ENCODE results near the gene MYO18A.

Gene MYO18A

DNA sequence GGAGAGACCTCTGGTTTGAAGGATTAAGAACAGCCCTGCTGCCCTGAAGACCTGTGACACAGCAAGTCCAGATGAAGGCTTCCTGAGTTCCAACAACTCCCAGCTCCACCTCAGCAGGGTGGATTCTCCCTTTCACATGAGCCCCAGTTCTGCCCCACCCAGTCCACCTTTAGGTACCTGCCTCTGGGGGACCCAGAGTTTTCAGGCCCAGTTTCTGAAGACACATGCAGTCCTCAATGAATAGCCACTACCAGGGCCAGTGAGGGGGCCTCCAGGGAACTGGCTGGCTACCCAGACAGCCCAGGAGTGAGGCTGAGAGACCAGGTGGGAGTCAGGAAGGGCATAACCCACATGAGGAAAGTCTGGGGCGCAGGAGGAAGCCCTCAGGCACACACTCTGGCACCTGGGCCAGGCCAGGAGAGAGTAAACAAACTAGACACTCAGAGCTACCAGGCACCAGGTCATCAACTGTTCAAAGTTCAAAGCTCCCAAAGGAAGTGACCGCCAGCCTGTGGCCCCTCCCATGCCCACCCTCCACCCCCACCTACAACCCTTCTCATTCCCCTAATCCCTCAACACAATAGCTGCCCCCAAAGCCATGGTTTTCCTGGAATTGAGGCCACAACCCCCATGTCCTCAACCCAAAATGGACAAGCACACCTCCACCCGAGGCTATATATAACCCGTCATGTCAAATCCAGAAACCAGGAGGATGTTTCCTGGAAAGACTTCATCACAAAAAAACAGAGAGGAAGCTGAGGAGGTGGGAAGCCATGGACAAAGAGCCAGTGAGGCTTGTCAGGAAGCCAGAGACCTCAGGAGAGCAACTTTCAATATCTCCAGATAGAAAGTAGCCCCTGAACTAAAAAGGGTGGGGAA, 2.1 kb downstream of the MYO18A start:
- H3K27ac ChIP-seq = peak overlapping the region; percentile 93
- TF ChIP-seq, protein P1, sequence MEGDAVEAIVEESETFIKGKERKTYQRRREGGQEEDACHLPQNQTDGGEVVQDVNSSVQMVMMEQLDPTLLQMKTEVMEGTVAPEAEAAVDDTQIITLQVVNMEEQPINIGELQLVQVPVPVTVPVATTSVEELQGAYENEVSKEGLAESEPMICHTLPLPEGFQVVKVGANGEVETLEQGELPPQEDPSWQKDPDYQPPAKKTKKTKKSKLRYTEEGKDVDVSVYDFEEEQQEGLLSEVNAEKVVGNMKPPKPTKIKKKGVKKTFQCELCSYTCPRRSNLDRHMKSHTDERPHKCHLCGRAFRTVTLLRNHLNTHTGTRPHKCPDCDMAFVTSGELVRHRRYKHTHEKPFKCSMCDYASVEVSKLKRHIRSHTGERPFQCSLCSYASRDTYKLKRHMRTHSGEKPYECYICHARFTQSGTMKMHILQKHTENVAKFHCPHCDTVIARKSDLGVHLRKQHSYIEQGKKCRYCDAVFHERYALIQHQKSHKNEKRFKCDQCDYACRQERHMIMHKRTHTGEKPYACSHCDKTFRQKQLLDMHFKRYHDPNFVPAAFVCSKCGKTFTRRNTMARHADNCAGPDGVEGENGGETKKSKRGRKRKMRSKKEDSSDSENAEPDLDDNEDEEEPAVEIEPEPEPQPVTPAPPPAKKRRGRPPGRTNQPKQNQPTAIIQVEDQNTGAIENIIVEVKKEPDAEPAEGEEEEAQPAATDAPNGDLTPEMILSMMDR (IDR thresholded peaks at IDR 0.05) = no peak
- TF ChIP-seq ZFX (IDR thresholded peaks at IDR 0.05; ENCODE audit: borderline replicate concordance) = no peak

DNA sequence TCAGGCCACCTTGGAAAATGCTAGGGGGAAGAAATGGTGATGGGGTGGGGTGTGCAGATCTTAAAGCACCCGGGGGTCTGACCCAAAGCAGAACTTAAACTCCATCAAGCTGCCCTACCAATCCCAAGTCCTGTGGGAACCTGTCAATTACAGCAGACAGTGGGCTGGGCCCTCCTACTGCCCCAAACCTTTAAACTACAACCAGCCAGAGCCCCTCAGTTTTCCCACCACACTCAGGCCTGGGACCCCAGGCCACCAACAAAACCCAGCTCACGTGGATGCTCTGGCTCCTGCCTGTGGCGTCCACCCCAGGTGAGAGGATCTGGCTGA, 2.7 kb downstream of the MYO18A start:
- H3K27ac ChIP-seq = peak overlapping the region; percentile 93
- TF ChIP-seq ZFX (IDR thresholded peaks at IDR 0.05; ENCODE audit: borderline replicate concordance) = no peak
- TF ChIP-seq, protein P1 (IDR thresholded peaks at IDR 0.05) = no peak

DNA sequence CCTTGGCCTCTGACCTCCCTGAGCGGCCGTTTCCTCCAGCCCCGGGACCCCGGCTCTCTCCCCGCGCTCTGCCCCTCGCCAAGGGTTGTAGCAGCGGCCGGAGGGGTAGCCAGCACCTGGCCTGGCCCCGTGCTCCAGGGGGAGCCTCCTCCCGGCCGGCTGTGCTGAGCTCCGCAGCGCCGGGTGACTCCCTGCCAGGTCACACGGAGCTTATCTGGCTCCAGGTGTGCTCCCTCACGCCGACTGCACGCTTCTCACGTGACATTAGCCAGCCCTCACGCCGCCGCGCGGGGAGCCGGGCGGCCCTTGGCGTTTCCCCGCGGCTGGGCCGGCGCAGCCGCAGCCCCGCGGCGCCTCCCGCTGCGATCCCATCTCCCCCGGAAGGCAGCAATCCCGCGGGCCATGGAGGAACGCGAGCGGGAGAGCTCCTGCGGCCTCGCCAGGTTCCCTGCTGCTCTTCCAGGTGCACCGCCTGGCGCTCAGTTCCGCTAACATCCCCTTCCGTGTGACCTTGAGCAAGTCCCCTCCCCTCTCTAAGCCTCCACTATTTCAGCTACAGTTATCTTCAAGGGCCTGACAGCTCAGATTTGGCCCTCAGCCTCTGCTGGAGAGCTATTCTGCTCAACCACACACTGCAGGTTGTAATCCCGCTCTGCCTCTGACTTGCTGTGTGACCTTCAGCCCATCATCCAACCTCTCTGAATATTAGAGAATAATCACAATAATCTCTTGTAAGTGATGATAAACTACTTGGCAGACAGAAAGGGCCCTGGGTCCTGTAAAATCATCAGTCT, 3.4 kb downstream of the MYO18A start:
- peak overlapping the region; percentile 93 for H3K27ac ChIP-seq
- TF ChIP-seq ZFX (IDR thresholded peaks at IDR 0.05; ENCODE audit: borderline replicate concordance) = no peak
- TF ChIP-seq, protein P1 (IDR thresholded peaks at IDR 0.05) = peak; percentile 20; the same call in 1 of the 2 replicates

DNA sequence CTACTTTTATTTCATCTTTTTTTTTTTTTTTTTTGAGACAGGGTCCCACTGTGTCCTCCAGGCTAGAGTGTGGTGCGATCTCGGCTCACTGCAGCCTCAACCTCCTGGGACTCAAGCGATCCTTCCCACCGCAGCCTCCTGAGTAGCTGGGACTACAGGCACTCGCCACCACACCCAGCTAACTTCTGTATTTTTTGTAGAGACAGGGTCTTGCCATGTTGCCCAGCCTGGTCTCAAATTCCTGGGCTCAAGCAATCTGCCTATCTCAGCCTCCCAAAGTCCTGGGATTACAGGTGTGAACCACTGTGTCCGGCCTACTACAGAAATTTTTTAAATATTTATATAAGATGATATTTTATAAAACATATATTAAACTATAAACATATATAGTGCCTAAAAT, 4.8 kb downstream of the MYO18A start:
- no peak overlapping the region for H3K27ac ChIP-seq
- no peak for TF ChIP-seq ZFX (IDR thresholded peaks at IDR 0.05; ENCODE audit: borderline replicate concordance)
- TF ChIP-seq, protein P1 (IDR thresholded peaks at IDR 0.05) = no peak

DNA sequence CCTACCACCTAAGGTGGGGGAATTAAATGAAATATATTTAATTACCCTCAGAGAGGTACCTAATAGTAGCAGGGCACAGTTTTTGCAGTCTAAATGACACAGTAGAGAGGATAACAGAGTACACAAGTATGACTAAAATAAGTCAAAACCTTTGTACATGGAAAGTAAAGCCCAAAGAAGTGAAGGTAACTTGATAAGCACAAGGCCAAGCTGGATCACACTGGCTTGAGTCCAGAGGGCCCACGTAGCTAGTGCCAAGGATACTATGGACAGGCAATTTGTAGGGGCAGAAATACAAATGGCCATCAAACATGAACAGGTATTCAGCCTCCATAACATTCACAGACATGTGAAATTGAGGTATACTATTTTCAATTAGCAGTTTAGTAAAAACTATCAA, 7.6 kb downstream of the MYO18A start:
- 0 out of 2 replicates have a peak overlapping the region, but pooled peaks have one; percentile 7 for H3K27ac ChIP-seq
- TF ChIP-seq ZFX (IDR thresholded peaks at IDR 0.05; ENCODE audit: borderline replicate concordance) = no peak
- TF ChIP-seq, protein P1 (IDR thresholded peaks at IDR 0.05) = no peak

DNA sequence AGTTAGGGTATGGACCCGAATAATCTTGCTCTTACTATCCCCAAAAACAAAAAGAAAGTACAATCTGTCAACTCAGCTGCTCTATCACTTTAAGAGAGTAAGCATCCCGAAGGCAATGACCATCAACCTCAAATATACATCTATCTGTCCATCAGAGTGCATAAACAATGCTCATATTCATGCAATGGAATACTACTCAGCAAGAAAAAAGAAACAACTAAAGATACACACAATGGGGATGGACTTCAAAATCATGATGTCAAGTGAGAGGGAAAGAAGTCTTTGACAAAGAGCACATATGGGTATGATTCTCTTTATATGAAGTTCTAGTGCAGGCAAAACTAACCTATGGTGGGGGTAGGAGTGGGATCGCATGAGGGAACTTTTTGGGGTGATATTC, 9.5 kb downstream of the MYO18A start:
- TF ChIP-seq, protein P1 (IDR thresholded peaks at IDR 0.05) = no peak
- no peak for TF ChIP-seq ZFX (IDR thresholded peaks at IDR 0.05; ENCODE audit: borderline replicate concordance)
- no peak overlapping the region for H3K27ac ChIP-seq

Measured in 22Rv1 (cell line).